Osteocyte (in vitro differentiated cells): ENCODE results near the gene ADAMTSL1. TPM values are rescaled to one million over a fixed set of nuclear protein-coding genes. Genes with fewer than 3 reads are reported as not detected.

Experiments
- DNase-seq: peaks from one replicate; pipeline ENCODE4 v3.0.0; 2021; ENCODE audit warnings: mixed read lengths; ENCODE audit not compliant: unreplicated experiment; ENCODE audit errors: extremely low spot score
- H3K27ac Mint-ChIP-seq: one replicate; pipeline ENCODE4 v1.8.0; 2021; ENCODE audit warnings: mild to moderate bottlenecking, mixed read lengths; ENCODE audit not compliant: unreplicated experiment
- H3K27me3 Mint-ChIP-seq: one replicate; pipeline ENCODE4 v1.8.0; 2021; ENCODE audit warnings: mixed read lengths; ENCODE audit not compliant: unreplicated experiment
- H3K36me3 Mint-ChIP-seq: one replicate; pipeline ENCODE4 v1.8.0; 2021; ENCODE audit warnings: mixed read lengths; ENCODE audit not compliant: unreplicated experiment
- H3K4me1 Mint-ChIP-seq: one replicate; pipeline ENCODE4 v1.8.0; 2021; ENCODE audit warnings: mixed read lengths; ENCODE audit not compliant: unreplicated experiment
- H3K4me3 Mint-ChIP-seq: one replicate; pipeline ENCODE4 v1.8.0; 2021; ENCODE audit warnings: mild to moderate bottlenecking, moderate library complexity, mixed read lengths; ENCODE audit not compliant: unreplicated experiment
- H3K9me3 Mint-ChIP-seq: one replicate; pipeline ENCODE4 v1.8.0; 2021; ENCODE audit warnings: mixed read lengths; ENCODE audit not compliant: unreplicated experiment
- CTCF ChIP-seq: fragments of 200-600 bp; sonication (generic); IDR thresholded peaks from 2 replicates; pipeline ENCODE4 v1.5.0; 2021; ENCODE audit warnings: antibody characterized with exemption, mild to moderate bottlenecking, moderate library complexity
- total RNA-seq: library from RNA; stranded (reverse); gene quantifications from 2 replicates; pipeline ENCODE4 v1.2.1, GENCODE V29; 2021

Gene ADAMTSL1
- total RNA-seq, 1 donor from 2014 or later: 1.5 TPM

GRCh38 chr9:18727904-18728303 is 254.0 kb downstream of the ADAMTSL1 start:
- no peak overlapping the region for H3K27ac Mint-ChIP-seq
- no peaks in the 10 kb centered on the region for H3K27me3 Mint-ChIP-seq
- no peak for TF ChIP-seq CTCF
- no peaks in the 10 kb centered on the region for H3K36me3 Mint-ChIP-seq
- H3K4me3 Mint-ChIP-seq: no peak overlapping the region
- no peaks in the 10 kb centered on the region for H3K9me3 Mint-ChIP-seq
- peaks cover 18% of the 10 kb centered on the region for H3K4me1 Mint-ChIP-seq
- DNase-seq: no peak

- TF ChIP-seq CTCF: no peak
- peaks cover 18% of the 10 kb centered on the region for H3K4me1 Mint-ChIP-seq
- H3K27ac Mint-ChIP-seq: no peak overlapping the region
- no peaks in the 10 kb centered on the region for H3K36me3 Mint-ChIP-seq
- H3K4me3 Mint-ChIP-seq: no peak overlapping the region
- DNase-seq: no peak
- no peaks in the 10 kb centered on the region for H3K27me3 Mint-ChIP-seq
- no peaks in the 10 kb centered on the region for H3K9me3 Mint-ChIP-seq
Measured at GRCh38 chr9:18728642-18729041, 254.7 kb downstream of the ADAMTSL1 start.

GRCh38 chr9:18730241-18730640 is 256.3 kb downstream of the ADAMTSL1 start:
- Mint-ChIP-seq H3K4me1 (peaks cover 15% of the 10 kb centered on the region), H3K27me3 (no peaks in the 10 kb centered on the region), H3K9me3 (no peaks in the 10 kb centered on the region), H3K4me3 (no peak overlapping the region), H3K27ac (no peak overlapping the region), H3K36me3 (no peaks in the 10 kb centered on the region)
- no peak for DNase-seq
- no peak for TF ChIP-seq CTCF

- no peak for TF ChIP-seq CTCF
- H3K27me3 Mint-ChIP-seq: no peaks in the 10 kb centered on the region
- no peaks in the 10 kb centered on the region for H3K4me1 Mint-ChIP-seq
- DNase-seq: no peak
- no peaks in the 10 kb centered on the region for H3K36me3 Mint-ChIP-seq
- no peaks in the 10 kb centered on the region for H3K9me3 Mint-ChIP-seq
- no peak overlapping the region for H3K27ac Mint-ChIP-seq
- no peak overlapping the region for H3K4me3 Mint-ChIP-seq
Measured at GRCh38 chr9:18739127-18739526, 265.2 kb downstream of the ADAMTSL1 start.

- DNase-seq: no peak
- Mint-ChIP-seq H3K4me1 (no peaks in the 10 kb centered on the region), H3K9me3 (no peaks in the 10 kb centered on the region), H3K27ac (no peak overlapping the region), H3K4me3 (no peak overlapping the region), H3K36me3 (no peaks in the 10 kb centered on the region), H3K27me3 (no peaks in the 10 kb centered on the region)
- no peak for TF ChIP-seq CTCF
Measured at GRCh38 chr9:18739641-18740318, 265.8 kb downstream of the ADAMTSL1 start.
